HK-2 (cell line): ENCODE results near the gene PHOX2A.
A peak's percentile ranks its signal among the peaks of the same experiment; 100 is the strongest.
"Not testable (repeated sequence)": the region's sequence is repeated elsewhere in the genome, so short reads cannot be mapped to it uniquely, and the experiment has no call there.

ENCODE experiments used
- DNase-seq: peaks from one replicate; pipeline ENCODE4 v3.0.0-alpha.2; 2018; ENCODE audit not compliant: unreplicated experiment

PHOX2A gene

GRCh38 chr11:72222106-72222891, 21.7 kb downstream of the PHOX2A start:
- DNase-seq = no peak

GRCh38 chr11:72221386-72222075, 22.4 kb downstream of the PHOX2A start:
- no peak for DNase-seq

- no peak for DNase-seq
These were observed 23.1 kb downstream of the PHOX2A start for GRCh38 chr11:72220696-72221363.

- DNase-seq = no peak
These were observed 25.7 kb downstream of the PHOX2A start for GRCh38 chr11:72218251-72218745.

- no peak for DNase-seq
These were observed 26.1 kb downstream of the PHOX2A start for GRCh38 chr11:72217841-72218240.

GRCh38 chr11:72216638-72217037, 27.3 kb downstream of the PHOX2A start, which contains the start of gene FOLR2:
Gene FOLR2, plus strand, starts transcription at chr11:72216794. Its CDS starts 1,791 bp downstream, at chr11:72218585.
- no peak for DNase-seq

- DNase-seq = no peak
These were observed 34.9 kb downstream of the PHOX2A start for GRCh38 chr11:72209101-72209500.

- no peak for DNase-seq
These were observed 35.7 kb downstream of the PHOX2A start for GRCh38 chr11:72208281-72208680.

GRCh38 chr11:72206794-72207193, 37.2 kb downstream of the PHOX2A start:
- DNase-seq = not testable (repeated sequence)

GRCh38 chr11:72204886-72205285, 39.1 kb downstream of the PHOX2A start:
- no peak for DNase-seq

GRCh38 chr11:72203163-72203562, 40.8 kb downstream of the PHOX2A start:
- DNase-seq = no peak

GRCh38 chr11:72202571-72202970, 41.4 kb downstream of the PHOX2A start:
- no peak for DNase-seq

- not testable (repeated sequence) for DNase-seq
These were observed 42.5 kb downstream of the PHOX2A start for GRCh38 chr11:72201445-72201844.

- no peak for DNase-seq
These were observed 48.3 kb downstream of the PHOX2A start for GRCh38 chr11:72195518-72196270.

- DNase-seq = peak; percentile 38
These were observed 52.0 kb downstream of the PHOX2A start, which contains the start of gene FOLR1 for GRCh38 chr11:72191961-72192381. Gene FOLR1, plus strand, starts transcription at chr11:72192140. Its CDS starts 34 bp downstream, at chr11:72192174.

- no peak for DNase-seq
These were observed 53.3 kb downstream of the PHOX2A start for GRCh38 chr11:72190631-72191071.

GRCh38 chr11:72189455-72190250, 54.3 kb downstream of the PHOX2A start:
- DNase-seq = peak; percentile 49
